B cell (primary cell): ENCODE data around the gene LIPJ. TPM values are rescaled to one million over a fixed set of nuclear protein-coding genes. Genes with fewer than 3 reads are reported as not detected.

Experiments used
- ATAC-seq: fragments of 200-7000 bp; cut with Tn5 transposase; one replicate; pipeline ENCODE4 v1.10.0; 2021; ENCODE audit warnings: low read depth, mild to moderate bottlenecking, moderate number of reproducible peaks, moderate library complexity
- CTCF ChIA-PET: fragments of 350-600 bp; sonication (Branson Sonifier 250); formaldehyde crosslinking; loops from one replicate; lab custom pipeline; 2021; ENCODE audit warnings: antibody characterized with exemption, inconsistent platforms; lab: Charles Lee
- POLR2A ChIA-PET: fragments of 350-600 bp; sonication (Branson Sonifier 250); formaldehyde crosslinking; loops from one replicate; lab custom pipeline; 2021; ENCODE audit warnings: antibody characterized with exemption; lab: Charles Lee
- DNase-seq: peaks from one replicate; pipeline ENCODE4 v3.0.0; 2013
- H2AFZ ChIP-seq: 2 replicates; pipeline ENCODE4 v1.6.1; 2012; ENCODE audit warnings: mild to moderate bottlenecking, low read depth, low read length; ENCODE audit not compliant: insufficient read depth, poor library complexity, severe bottlenecking
- H3K27ac ChIP-seq, 2 donors: 1 replicate in 1 of 2; 2 replicates in 1 of 2; pipeline ENCODE4 v1.5.1; 2012 to 2013; ENCODE audit warnings: low read length in 2 of 2, mild to moderate bottlenecking in 2 of 2, moderate library complexity in 1 of 2
- H3K27me3 ChIP-seq, 4 experiments: fragments of 200-600 bp in 1 of 4; sonication (generic) in 1 of 4; replicated peaks in 1 of 4; 1 replicate in 2 of 4; 2 replicates in 2 of 4; pipeline versions ENCODE4 v1.6.1 to v1.7.0; 2013 to 2016; ENCODE audit warnings: low read length in 3 of 4, mild to moderate bottlenecking in 2 of 4, mixed read lengths in 1 of 4, moderate library complexity in 1 of 4; ENCODE audit not compliant: insufficient read depth in 4 of 4, control insufficient read depth in 3 of 4; ENCODE audit errors: control extremely low read depth in 1 of 4
- H3K36me3 ChIP-seq, 2 experiments: replicated peaks in 1 of 2; 1 replicate in 1 of 2; 2 replicates in 1 of 2; pipeline versions ENCODE4 v1.6.1 to v1.7.1; 2013; ENCODE audit warnings: low read length in 1 of 2; ENCODE audit not compliant: insufficient read depth in 2 of 2, control insufficient read depth in 1 of 2; ENCODE audit errors: control extremely low read depth in 1 of 2, extremely low read depth in 1 of 2
- H3K4me1 ChIP-seq, 2 donors: fragments of 200-600 bp in 1 of 2; sonication (generic) in 1 of 2; 1 replicate in 1 of 2; 2 replicates in 1 of 2; pipeline versions ENCODE4 v1.5.1 to v1.6.1; 2013 to 2017; ENCODE audit warnings: low read length in 2 of 2; ENCODE audit not compliant: control insufficient read depth in 2 of 2, insufficient read depth in 2 of 2
- H3K4me2 ChIP-seq: replicated peaks from 2 replicates; pipeline ENCODE3; 2012; ENCODE audit warnings: mild to moderate bottlenecking, low read depth, low read length; ENCODE audit not compliant: poor library complexity, severe bottlenecking
- H3K4me3 ChIP-seq, 5 experiments: fragments of 200-600 bp in 1 of 5; sonication (generic) in 1 of 5; 1 replicate in 3 of 5; 2 replicates in 2 of 5; pipeline versions ENCODE4 v1.5.1 to v1.7.0; 2011 to 2016; ENCODE audit warnings: low read length in 4 of 5, mild to moderate bottlenecking in 4 of 5, low read depth in 2 of 5, control low read depth in 1 of 5, moderate library complexity in 1 of 5; ENCODE audit not compliant: insufficient read depth in 1 of 5; ENCODE audit errors: control extremely low read depth in 1 of 5, extremely low read depth in 1 of 5
- H3K79me2 ChIP-seq: fragments of 200-600 bp; sonication (generic); one replicate; pipeline ENCODE4 v1.6.0; 2016; ENCODE audit warnings: low read length; ENCODE audit not compliant: control insufficient read depth, insufficient read depth
- H3K9ac ChIP-seq: fragments of 200-600 bp; sonication (generic); 2 replicates; pipeline ENCODE4 v1.6.1; 2017; ENCODE audit warnings: mild to moderate bottlenecking, low read length, moderate library complexity
- H3K9me3 ChIP-seq, 3 donors: one replicate each; pipeline versions ENCODE4 v1.6.1 to v1.7.1; 2013; ENCODE audit warnings: low read length in 2 of 3; ENCODE audit not compliant: control insufficient read depth in 2 of 3, insufficient read depth in 1 of 3; ENCODE audit errors: control extremely low read depth in 1 of 3
- H4K20me1 ChIP-seq: 2 replicates; pipeline ENCODE4 v1.6.0; 2012; ENCODE audit warnings: mild to moderate bottlenecking, low read length; ENCODE audit not compliant: insufficient read depth, control insufficient read depth, poor library complexity, severe bottlenecking
- H3K27ac Mint-ChIP-seq: one replicate; pipeline ENCODE4 v1.8.0; 2021; ENCODE audit warnings: mixed read lengths
- H3K27me3 Mint-ChIP-seq: one replicate; pipeline ENCODE4 v1.8.0; 2021; ENCODE audit warnings: mixed read lengths
- H3K4me1 Mint-ChIP-seq: one replicate; pipeline ENCODE4 v1.8.0; 2021; ENCODE audit warnings: mixed read lengths
- H3K4me3 Mint-ChIP-seq: one replicate; pipeline ENCODE4 v1.8.0; 2021; ENCODE audit warnings: mixed read lengths
- H3K9me3 Mint-ChIP-seq: one replicate; pipeline ENCODE4 v1.8.0; 2022; ENCODE audit warnings: mixed read lengths; ENCODE audit not compliant: insufficient read depth
- EZH2 ChIP-seq: IDR thresholded peaks from 2 replicates; pipeline ENCODE4 v1.6.1; 2012; ENCODE audit warnings: borderline replicate concordance, low read depth, mild to moderate bottlenecking, moderate library complexity, low read length; ENCODE audit not compliant: insufficient read depth, poor library complexity, severe bottlenecking
- WGBS: methylation state at CpG from one replicate; pipeline ENCODE4 v1.1.5; 2013; ENCODE audit warnings: missing lambda C conversion rate; ENCODE audit not compliant: insufficient coverage; 5-methylcytosine and 5-hydroxymethylcytosine counted together
- intact Hi-C: fragments of 100-400 bp; cut with micrococcal nuclease; formaldehyde crosslinking; loops from one replicate; pipeline ENCODE4 v1.10.0; 2022
- polyA plus RNA-seq: library from polyadenylated mRNA; depleted of rRNA; stranded (reverse); fragments of >200 nt; gene quantifications from 2 replicates; pipeline ENCODE4 v1.2.3, GENCODE V29; 2012
- total RNA-seq, 2 donors: library from RNA; stranded (reverse); fragments of 120-200 nt in 1 of 2; gene quantifications; 1 replicate in 1 of 2; 2 replicates in 1 of 2; pipeline versions ENCODE4 v1.2.3 to v1.2.4, GENCODE V29; 2013 to 2022
- TF ChIP-seq, protein P1 (sequence below): fragments of 200-600 bp; IDR thresholded peaks from one replicate; pipeline ENCODE4 v1.8.0; 2022; ENCODE audit warnings: antibody characterized with exemption, mild to moderate bottlenecking

Gene LIPJ
- total and polyA plus RNA-seq, 2 donors (not counting 1 experiment from before 2014, with no cell fraction given) = 0.13 to 0.20 TPM

DNA sequence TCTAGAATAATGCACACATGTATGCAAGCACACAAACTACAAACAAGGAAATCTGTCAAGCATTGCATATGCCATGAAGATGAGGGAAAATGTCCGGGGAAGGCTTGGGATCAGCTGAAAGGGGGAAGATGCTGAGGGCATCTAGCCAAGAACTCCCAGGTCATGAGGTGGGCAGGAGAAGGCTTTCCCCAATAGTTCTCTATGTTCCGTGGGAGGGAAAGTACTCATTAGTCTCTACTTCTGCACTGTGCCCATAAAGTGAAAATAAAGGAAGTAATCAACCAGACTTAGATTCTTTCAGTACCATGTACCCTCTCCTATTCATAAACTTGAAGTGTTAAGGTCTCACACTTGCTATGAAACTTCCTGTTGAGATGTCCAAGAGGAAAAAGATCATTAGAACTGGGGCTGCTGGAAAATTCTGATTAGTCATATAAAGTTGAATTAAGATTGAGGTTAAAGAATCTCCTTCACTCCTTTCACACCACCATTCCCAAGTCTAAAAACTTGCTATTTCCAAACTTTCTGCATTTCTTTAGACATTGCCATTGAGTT lies 60.6 kb downstream of the LIPJ start:
- Mint-ChIP-seq H3K9me3 (no peaks in the 10 kb centered on the region), H3K27me3 (peaks cover 15% of the 10 kb centered on the region), H3K4me1 (no peaks in the 10 kb centered on the region), H3K4me3 (no peak overlapping the region), H3K27ac (no peak overlapping the region)
- H3K4me3 ChIP-seq = no peak overlapping the region
- ATAC-seq (no peak), DNase-seq (no peak)
- H3K4me2 ChIP-seq = no peak overlapping the region
- ChIA-PET POLR2A (no interaction called here), CTCF (no interaction called here)
- H3K79me2 ChIP-seq = no peaks in the 10 kb centered on the region
- H3K27ac ChIP-seq = no peak overlapping the region
- no peaks in the 10 kb centered on the region for H3K4me1 ChIP-seq
- H3K9ac ChIP-seq = no peak overlapping the region
- H3K9me3 ChIP-seq = no peaks in the 10 kb centered on the region
- no peak overlapping the region for H2AFZ ChIP-seq
- no peaks in the 10 kb centered on the region for H4K20me1 ChIP-seq
- no peaks in the 10 kb centered on the region for H3K27me3 ChIP-seq
- intact Hi-C loops = no loop called here
- H3K36me3 ChIP-seq = no peaks in the 10 kb centered on the region
- 78% methylated on average over 1 of the region's 2 CpGs for WGBS
- TF ChIP-seq, protein P1, sequence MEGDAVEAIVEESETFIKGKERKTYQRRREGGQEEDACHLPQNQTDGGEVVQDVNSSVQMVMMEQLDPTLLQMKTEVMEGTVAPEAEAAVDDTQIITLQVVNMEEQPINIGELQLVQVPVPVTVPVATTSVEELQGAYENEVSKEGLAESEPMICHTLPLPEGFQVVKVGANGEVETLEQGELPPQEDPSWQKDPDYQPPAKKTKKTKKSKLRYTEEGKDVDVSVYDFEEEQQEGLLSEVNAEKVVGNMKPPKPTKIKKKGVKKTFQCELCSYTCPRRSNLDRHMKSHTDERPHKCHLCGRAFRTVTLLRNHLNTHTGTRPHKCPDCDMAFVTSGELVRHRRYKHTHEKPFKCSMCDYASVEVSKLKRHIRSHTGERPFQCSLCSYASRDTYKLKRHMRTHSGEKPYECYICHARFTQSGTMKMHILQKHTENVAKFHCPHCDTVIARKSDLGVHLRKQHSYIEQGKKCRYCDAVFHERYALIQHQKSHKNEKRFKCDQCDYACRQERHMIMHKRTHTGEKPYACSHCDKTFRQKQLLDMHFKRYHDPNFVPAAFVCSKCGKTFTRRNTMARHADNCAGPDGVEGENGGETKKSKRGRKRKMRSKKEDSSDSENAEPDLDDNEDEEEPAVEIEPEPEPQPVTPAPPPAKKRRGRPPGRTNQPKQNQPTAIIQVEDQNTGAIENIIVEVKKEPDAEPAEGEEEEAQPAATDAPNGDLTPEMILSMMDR = no peak
- no peak for TF ChIP-seq EZH2

DNA sequence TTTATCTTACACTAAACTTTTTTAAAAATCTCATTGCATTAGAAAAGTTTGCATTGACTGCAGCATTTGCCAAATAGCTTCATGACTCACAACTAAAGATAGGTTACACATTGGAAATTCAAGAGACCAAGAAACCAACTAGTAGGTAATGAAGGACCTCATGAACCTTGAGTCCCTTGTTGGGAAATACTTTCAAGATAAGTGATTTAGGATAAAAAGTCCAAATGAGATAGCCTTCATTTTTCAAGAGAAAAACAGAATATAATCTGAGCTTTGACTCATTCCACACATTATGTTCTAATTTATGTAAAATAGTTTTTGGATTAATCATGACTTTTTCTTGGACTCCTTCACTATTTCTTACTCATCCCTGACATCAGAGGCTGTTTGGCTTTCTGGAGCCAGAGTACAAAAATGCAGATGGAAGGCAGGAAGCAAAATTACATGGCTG lies 64.6 kb downstream of the LIPJ start:
- TF ChIP-seq EZH2 = no peak
- TF ChIP-seq, protein P1 = no peak
- Histone ChIP-seq H4K20me1 (no peaks in the 10 kb centered on the region), H2AFZ (no peak overlapping the region), H3K4me2 (no peak overlapping the region), H3K27ac (no peak overlapping the region), H3K79me2 (no peaks in the 10 kb centered on the region), H3K9me3 (no peaks in the 10 kb centered on the region), H3K9ac (no peak overlapping the region), H3K4me3 (no peak overlapping the region), H3K4me1 (no peaks in the 10 kb centered on the region), H3K36me3 (no peaks in the 10 kb centered on the region), H3K27me3 (no peaks in the 10 kb centered on the region)
- ChIA-PET CTCF (no interaction called here), POLR2A (no interaction called here)
- intact Hi-C loops = no loop called here
- no peak overlapping the region for H3K4me3 Mint-ChIP-seq
- DNase-seq (no peak), ATAC-seq (no peak)
- H3K27me3 Mint-ChIP-seq = peaks cover 14% of the 10 kb centered on the region
- no peaks in the 10 kb centered on the region for H3K9me3 Mint-ChIP-seq
- H3K4me1 Mint-ChIP-seq = no peaks in the 10 kb centered on the region
- no peak overlapping the region for H3K27ac Mint-ChIP-seq
